Testis (tissue), 2 donors: Measurements from ENCODE around the gene KLC1.

Experiments
- CTCF ChIP-seq, 3 experiments: fragments of 450-650 bp in 2 of 3; fragments of 200-600 bp in 1 of 3; sonication (generic) in 1 of 3; IDR thresholded peaks; one replicate each; pipeline ENCODE4 v1.5.1; 2016 to 2019; ENCODE audit warnings: antibody characterized with exemption in 3 of 3, mild to moderate bottlenecking in 2 of 3, moderate library complexity in 1 of 3
- POLR2A ChIP-seq: fragments of 450-650 bp; IDR thresholded peaks from one replicate; pipeline ENCODE4 v1.6.1; 2017; ENCODE audit warnings: antibody characterized with exemption, mild to moderate bottlenecking, moderate library complexity

GRCh38 chr14:103723748-103724081, 94.7 kb downstream of the KLC1 start:
- no peak for TF ChIP-seq CTCF (IDR thresholded peaks at IDR 0.05)
- no peak for TF ChIP-seq POLR2A
